Spinal cord (tissue), 10 donors: ENCODE measurements around the gene PKP1. TPM values are rescaled to one million over a fixed set of nuclear protein-coding genes. Genes with fewer than 3 reads are reported as not detected.
"Not testable (repeated sequence)": the region's sequence is repeated elsewhere in the genome, so short reads cannot be mapped to it uniquely, and the experiment has no call there.

Source experiments
- DNase-seq, 6 donors: peaks; one replicate each; pipeline versions ENCODE4 v3.0.0 to v3.0.0-alpha.2; 2013 to 2015; ENCODE audit warnings: low spot score in 6 of 6, low read depth in 4 of 6
- H3K27ac ChIP-seq: one replicate; pipeline ENCODE4 v1.5.1; 2013; ENCODE audit warnings: low read depth, low read length, control low read depth
- H3K27me3 ChIP-seq: one replicate; pipeline ENCODE4 v1.6.1; 2013; ENCODE audit warnings: low read length; ENCODE audit not compliant: control insufficient read depth, insufficient read depth
- H3K36me3 ChIP-seq: one replicate; pipeline ENCODE4 v1.6.1; 2013; ENCODE audit warnings: low read length; ENCODE audit not compliant: control insufficient read depth, insufficient read depth
- H3K4me1 ChIP-seq: one replicate; pipeline ENCODE4 v1.6.1; 2013; ENCODE audit warnings: low read length; ENCODE audit not compliant: control insufficient read depth, insufficient read depth
- H3K4me3 ChIP-seq: one replicate; pipeline ENCODE4 v1.5.1; 2013; ENCODE audit warnings: low read depth, low read length, control low read depth
- H3K9me3 ChIP-seq: one replicate; pipeline ENCODE4 v1.6.1; 2013; ENCODE audit warnings: low read length; ENCODE audit not compliant: control insufficient read depth, insufficient read depth
- WGBS: methylation state at CpG from one replicate; pipeline ENCODE4 v1.1.5; 2013; ENCODE audit warnings: missing lambda C conversion rate; ENCODE audit not compliant: insufficient coverage; 5-methylcytosine and 5-hydroxymethylcytosine counted together
- polyA plus RNA-seq, 2 donors: library from polyadenylated mRNA; unstranded; fragments of 120-200 nt; gene quantifications; one replicate each; pipeline ENCODE4 v1.2.1, GENCODE V29; 2013; ENCODE audit not compliant: insufficient read length in 2 of 2
- total RNA-seq, 2 donors: library from RNA; depleted of rRNA in 1 of 2; stranded (reverse); fragments of 120-200 nt in 1 of 2; fragments of >200 nt in 1 of 2; gene quantifications; one replicate each; pipeline versions ENCODE4 v1.2.3 to v1.2.4, GENCODE V29; 2013 to 2014
- donor health status: healthy.

The PKP1 gene
- total and polyA plus RNA-seq, 4 donors = 0.22 to 1.2 (median 0.99) TPM

- Histone ChIP-seq H3K27me3 (no peaks in the 10 kb centered on the region), H3K4me3 (no peak overlapping the region)
Observed at GRCh38 chr1:201252944-201253371, 30.3 kb upstream of the PKP1 start.

GRCh38 chr1:201253411-201253810 is 29.9 kb upstream of the PKP1 start:
- 82% methylated on average over 10 of the region's 10 CpGs for WGBS
- Histone ChIP-seq H3K27ac (no peak overlapping the region), H3K4me1 (peaks cover 5% of the 10 kb centered on the region), H3K9me3 (no peaks in the 10 kb centered on the region), H3K27me3 (no peaks in the 10 kb centered on the region), H3K4me3 (no peak overlapping the region), H3K36me3 (no peaks in the 10 kb centered on the region)
- DNase-seq = no peak

More at GRCh38 chr1:201252944-201253371, 30.3 kb upstream of the PKP1 start:
- Histone ChIP-seq H3K9me3 (no peaks in the 10 kb centered on the region), H3K27ac (no peak overlapping the region), H3K4me1 (peaks cover 5% of the 10 kb centered on the region), H3K36me3 (no peaks in the 10 kb centered on the region)
- 90% methylated on average over 5 of the region's 6 CpGs for WGBS
- no peak for DNase-seq

- peaks cover 5% of the 10 kb centered on the region for H3K4me1 ChIP-seq
- no peaks in the 10 kb centered on the region for H3K36me3 ChIP-seq
- DNase-seq = no peak
- WGBS = 81% methylated on average over 7 of the region's 9 CpGs
- no peak overlapping the region for H3K27ac ChIP-seq
- no peaks in the 10 kb centered on the region for H3K9me3 ChIP-seq
- no peak overlapping the region for H3K4me3 ChIP-seq
- peaks cover 5% of the 10 kb centered on the region for H3K27me3 ChIP-seq
Observed at GRCh38 chr1:201253906-201254624, 29.2 kb upstream of the PKP1 start.

- Histone ChIP-seq H3K27ac (no peak overlapping the region), H3K36me3 (no peaks in the 10 kb centered on the region), H3K4me1 (peaks cover 11% of the 10 kb centered on the region), H3K27me3 (peaks cover 12% of the 10 kb centered on the region), H3K4me3 (no peak overlapping the region), H3K9me3 (no peaks in the 10 kb centered on the region)
- 57% methylated on average over 17 of the region's 24 CpGs for WGBS
- DNase-seq = peak in 3 of 6 donors; percentile 27 to 68 (median 66)
Observed at GRCh38 chr1:201254625-201255478, 28.5 kb upstream of the PKP1 start.

- H3K36me3 ChIP-seq = no peaks in the 10 kb centered on the region
- H3K4me3 ChIP-seq = no peak overlapping the region
- no peak overlapping the region for H3K27ac ChIP-seq
- DNase-seq = no peak
- no peaks in the 10 kb centered on the region for H3K9me3 ChIP-seq
- WGBS = 88% methylated on average over 17 of the region's 17 CpGs
- peaks cover 18% of the 10 kb centered on the region for H3K27me3 ChIP-seq
- H3K4me1 ChIP-seq = peaks cover 12% of the 10 kb centered on the region
Observed at GRCh38 chr1:201255479-201256362, 27.6 kb upstream of the PKP1 start.

GRCh38 chr1:201258132-201258531 is 25.2 kb upstream of the PKP1 start:
- Histone ChIP-seq H3K27me3 (peaks cover 24% of the 10 kb centered on the region), H3K4me1 (peaks cover 11% of the 10 kb centered on the region)
- H3K36me3 ChIP-seq, DNase-seq, H3K9me3 ChIP-seq, H3K27ac ChIP-seq, H3K4me3 ChIP-seq: not testable (repeated sequence)

- Histone ChIP-seq H3K27me3 (peaks cover 24% of the 10 kb centered on the region), H3K4me3 (no peak overlapping the region), H3K36me3 (no peaks in the 10 kb centered on the region), H3K9me3 (no peaks in the 10 kb centered on the region), H3K27ac (no peak overlapping the region), H3K4me1 (peaks cover 11% of the 10 kb centered on the region)
- WGBS = 86% methylated on average over 14 of the region's 14 CpGs
- no peak for DNase-seq
Observed at GRCh38 chr1:201258763-201259230, 24.5 kb upstream of the PKP1 start.

- Histone ChIP-seq H3K36me3 (no peaks in the 10 kb centered on the region), H3K27me3 (peaks cover 24% of the 10 kb centered on the region), H3K9me3 (no peaks in the 10 kb centered on the region), H3K4me1 (peaks cover 11% of the 10 kb centered on the region), H3K4me3 (no peak overlapping the region), H3K27ac (no peak overlapping the region)
- WGBS = 7% methylated on average over 25 of the region's 28 CpGs
- DNase-seq = no peak
Observed at GRCh38 chr1:201259476-201260235, 23.6 kb upstream of the PKP1 start.

GRCh38 chr1:201260236-201260590 is 23.1 kb upstream of the PKP1 start:
- H3K4me3 ChIP-seq = no peak overlapping the region
- 51% methylated on average over 7 of the region's 11 CpGs for WGBS
- no peaks in the 10 kb centered on the region for H3K9me3 ChIP-seq
- no peak for DNase-seq
- H3K36me3 ChIP-seq = no peaks in the 10 kb centered on the region
- peaks cover 11% of the 10 kb centered on the region for H3K4me1 ChIP-seq
- H3K27ac ChIP-seq = no peak overlapping the region
- peaks cover 24% of the 10 kb centered on the region for H3K27me3 ChIP-seq
